GM18508 (cell line): Measurements from ENCODE around the gene ANGPTL4.
"Not testable (repeated sequence)": the region's sequence is repeated elsewhere in the genome, so short reads cannot be mapped to it uniquely, and the experiment has no call there.

Experiments used
- ATAC-seq: cut with Tn5 transposase; IDR thresholded peaks from one replicate; pipeline ENCODE4 v1.9.1; 2021; ENCODE audit warnings: moderate number of reproducible peaks; ENCODE audit not compliant: insufficient read depth, unreplicated experiment

ANGPTL4 gene

GRCh38 chr19:8404391-8405151, 40.6 kb downstream of the ANGPTL4 start:
- ATAC-seq = no peak

- ATAC-seq = not testable (repeated sequence)
These were observed 46.8 kb downstream of the ANGPTL4 start for GRCh38 chr19:8410718-8411117.

GRCh38 chr19:8412783-8413628, 49.1 kb downstream of the ANGPTL4 start, which contains the start of gene MARCHF2:
MARCHF2 (plus strand) TSS chr19:8413305; CDS start chr19:8421841, 8,536 bp downstream.
- ATAC-seq = peak; percentile 80

GRCh38 chr19:8413629-8413995, 49.7 kb downstream of the ANGPTL4 start:
- no peak for ATAC-seq

- no peak for ATAC-seq
These were observed 52.8 kb downstream of the ANGPTL4 start for GRCh38 chr19:8416796-8417195.

GRCh38 chr19:8421484-8422461, 57.8 kb downstream of the ANGPTL4 start:
- no peak for ATAC-seq

- ATAC-seq = no peak
These were observed 59.9 kb downstream of the ANGPTL4 start for GRCh38 chr19:8423817-8424223.
